ENCODE results near the gene IGLON5.

The IGLON5 gene

DNA sequence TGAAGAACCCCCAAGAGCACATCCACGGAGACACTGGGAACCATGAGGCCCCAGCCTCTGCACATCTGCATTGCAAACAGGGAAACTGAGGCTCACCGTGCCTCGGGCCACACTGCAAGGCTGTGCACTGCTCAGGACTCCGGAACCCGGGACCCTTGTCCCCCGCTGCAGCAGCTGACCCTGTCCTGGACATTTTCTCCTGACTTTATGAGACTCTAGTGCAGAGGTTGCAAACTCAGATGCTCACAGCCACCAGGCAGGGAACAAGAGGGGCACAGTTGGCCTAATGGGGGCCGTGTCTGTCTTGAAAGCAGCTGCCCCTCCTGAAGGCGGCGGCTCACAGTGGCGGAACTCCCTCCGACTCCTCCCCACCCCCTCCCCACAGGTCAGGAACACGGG, 16.5 kb upstream of the IGLON5 start:
- no peak overlapping the region for H3K4me3 ChIP-seq (ENCODE audit: low read length)
- no peak overlapping the region for H2AFZ ChIP-seq (ENCODE audit: low read depth, low read length)
- H3K27ac ChIP-seq (ENCODE audit: low read length): no peak overlapping the region
- H3K79me2 ChIP-seq (ENCODE audit: low read length): no peaks in the 10 kb centered on the region
- H3K9ac ChIP-seq (ENCODE audit: low read length): no peak overlapping the region
- H3K9me3 ChIP-seq (ENCODE audit: insufficient read depth, low read length): no peaks in the 10 kb centered on the region
- TF ChIP-seq CTCF (IDR thresholded peaks at IDR 0.05; ENCODE audit: low read depth, low read length): no peak
- no peaks in the 10 kb centered on the region for H3K4me1 ChIP-seq (ENCODE audit: low read length)
- no peaks in the 10 kb centered on the region for H3K36me3 ChIP-seq (replicated peaks; ENCODE audit: low read depth, low read length)
- H3K4me2 ChIP-seq (ENCODE audit: low read length): no peak overlapping the region
- H3K27me3 ChIP-seq (ENCODE audit: low read depth, low read length): peaks cover 15% of the 10 kb centered on the region; the same call in 1 of the 2 replicates
- H4K20me1 ChIP-seq (ENCODE audit: insufficient read depth, low read length): no peaks in the 10 kb centered on the region

GRCh38 chr19:51295382-51296126, 15.9 kb upstream of the IGLON5 start:
- H4K20me1 ChIP-seq (ENCODE audit: insufficient read depth, low read length): no peaks in the 10 kb centered on the region
- H3K27ac ChIP-seq (ENCODE audit: low read length): no peak overlapping the region
- no peak overlapping the region for H3K9ac ChIP-seq (ENCODE audit: low read length)
- TF ChIP-seq EZH2phosphoT487 (IDR thresholded peaks at IDR 0.05; ENCODE audit: low read depth): no peak
- no peak for TF ChIP-seq CTCF (IDR thresholded peaks at IDR 0.05; ENCODE audit: low read depth, low read length)
- no peak overlapping the region for H2AFZ ChIP-seq (ENCODE audit: low read depth, low read length)
- H3K4me1 ChIP-seq (ENCODE audit: low read length): no peaks in the 10 kb centered on the region
- no peaks in the 10 kb centered on the region for H3K36me3 ChIP-seq (replicated peaks; ENCODE audit: low read depth, low read length)
- H3K9me3 ChIP-seq (ENCODE audit: insufficient read depth, low read length): no peaks in the 10 kb centered on the region
- peaks cover 18% of the 10 kb centered on the region for H3K27me3 ChIP-seq (ENCODE audit: low read depth, low read length)
- H3K4me3 ChIP-seq (ENCODE audit: low read length): no peak overlapping the region
- no peak overlapping the region for H3K4me2 ChIP-seq (ENCODE audit: low read length)
- no peaks in the 10 kb centered on the region for H3K79me2 ChIP-seq (ENCODE audit: low read length)

GRCh38 chr19:51296336-51297093, 14.9 kb upstream of the IGLON5 start:
- Histone ChIP-seq H3K4me2 (ENCODE audit: low read length) (no peak overlapping the region), H3K9me3 (ENCODE audit: insufficient read depth, low read length) (no peaks in the 10 kb centered on the region), H3K9ac (ENCODE audit: low read length) (no peak overlapping the region), H4K20me1 (ENCODE audit: insufficient read depth, low read length) (no peaks in the 10 kb centered on the region), H3K36me3 (replicated peaks; ENCODE audit: low read depth, low read length) (no peaks in the 10 kb centered on the region), H2AFZ (ENCODE audit: low read depth, low read length) (no peak overlapping the region), H3K79me2 (ENCODE audit: low read length) (no peaks in the 10 kb centered on the region), H3K27ac (ENCODE audit: low read length) (no peak overlapping the region), H3K4me3 (ENCODE audit: low read length) (no peak overlapping the region), H3K4me1 (ENCODE audit: low read length) (no peaks in the 10 kb centered on the region), H3K27me3 (ENCODE audit: low read depth, low read length) (peaks cover 24% of the 10 kb centered on the region)
- peak; percentile 41 for TF ChIP-seq CTCF (IDR thresholded peaks at IDR 0.05; ENCODE audit: low read depth, low read length)
- TF ChIP-seq EZH2phosphoT487 (IDR thresholded peaks at IDR 0.05; ENCODE audit: low read depth): no peak

DNA sequence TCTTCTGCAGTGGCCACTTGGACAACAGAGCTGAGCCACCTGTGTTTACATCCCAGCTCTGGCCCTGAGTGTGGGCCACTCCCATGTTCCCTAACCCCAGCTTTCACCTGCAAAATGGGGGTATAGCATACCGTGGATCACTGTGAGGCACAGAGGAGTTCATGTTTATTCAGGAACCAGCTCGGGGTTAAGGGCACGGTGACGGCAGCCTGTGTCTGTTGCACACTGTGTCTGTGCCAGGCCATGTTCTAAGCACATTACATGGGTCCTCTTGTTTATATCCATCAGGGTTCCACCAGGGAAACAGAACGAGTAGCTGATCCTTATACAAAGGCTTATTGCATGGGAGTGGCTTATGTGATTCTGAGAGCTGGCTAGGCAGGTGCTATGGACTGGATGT, 14.0 kb upstream of the IGLON5 start:
- Histone ChIP-seq H3K9ac (ENCODE audit: low read length) (no peak overlapping the region), H3K4me1 (ENCODE audit: low read length) (no peaks in the 10 kb centered on the region), H3K36me3 (replicated peaks; ENCODE audit: low read depth, low read length) (no peaks in the 10 kb centered on the region), H3K4me3 (ENCODE audit: low read length) (no peak overlapping the region), H3K79me2 (ENCODE audit: low read length) (no peaks in the 10 kb centered on the region), H3K27ac (ENCODE audit: low read length) (no peak overlapping the region), H4K20me1 (ENCODE audit: insufficient read depth, low read length) (no peaks in the 10 kb centered on the region), H3K9me3 (ENCODE audit: insufficient read depth, low read length) (no peaks in the 10 kb centered on the region), H3K4me2 (ENCODE audit: low read length) (no peak overlapping the region), H3K27me3 (ENCODE audit: low read depth, low read length) (peaks cover 31% of the 10 kb centered on the region), H2AFZ (ENCODE audit: low read depth, low read length) (no peak overlapping the region)
- TF ChIP-seq EZH2phosphoT487 (IDR thresholded peaks at IDR 0.05; ENCODE audit: low read depth) (no peak), CTCF (IDR thresholded peaks at IDR 0.05; ENCODE audit: low read depth, low read length) (no peak)
